Measurements from ENCODE around the gene COQ10B.

- no peak for TF ChIP-seq CTCF (IDR thresholded peaks at IDR 0.05 in 4 of 5, conservative IDR thresholded peaks at IDR 0.05 in 1 of 5)
- TF ChIP-seq POLR2A (IDR thresholded peaks at IDR 0.05): no peak
Observed at GRCh38 chr2:197514754-197515153, 61.4 kb downstream of the COQ10B start.
